SJSA1 (cell line): ENCODE data around the gene RAPGEF1. TPM values are rescaled to one million over a fixed set of nuclear protein-coding genes. Genes with fewer than 3 reads are reported as not detected.

Source experiments
- DNase-seq, 2 experiments: peaks; one replicate each; pipeline ENCODE4 v3.0.0-alpha.2; 2015 to 2020; ENCODE audit warnings: low spot score in 2 of 2, low read depth in 1 of 2
- H3K27ac ChIP-seq: fragments of 250-450 bp; sonication (Bioruptor Pico); 2 replicates; pipeline ENCODE4 v1.5.1; 2020; ENCODE audit warnings: mild to moderate bottlenecking, moderate library complexity
- H3K27me3 ChIP-seq: fragments of 250-450 bp; sonication (Bioruptor Pico); replicated peaks from 2 replicates; pipeline ENCODE4 v1.5.1; 2020; ENCODE audit warnings: mild to moderate bottlenecking, moderate library complexity
- H3K36me3 ChIP-seq: fragments of 250-450 bp; sonication (Bioruptor Pico); 2 replicates; pipeline ENCODE4 v1.5.1; 2020; ENCODE audit warnings: mild to moderate bottlenecking
- H3K4me1 ChIP-seq: fragments of 250-450 bp; sonication (Bioruptor Pico); replicated peaks from 2 replicates; pipeline ENCODE4 v1.6.1; 2021; ENCODE audit warnings: mild to moderate bottlenecking
- H3K4me3 ChIP-seq: fragments of 250-450 bp; sonication (Bioruptor Pico); 2 replicates; pipeline ENCODE4 v1.5.1; 2020; ENCODE audit warnings: mild to moderate bottlenecking
- H3K9me3 ChIP-seq: fragments of 250-450 bp; sonication (Bioruptor Pico); replicated peaks from 2 replicates; pipeline ENCODE4 v1.5.1; 2020; ENCODE audit warnings: mild to moderate bottlenecking
- total RNA-seq: library from RNA; depleted of rRNA; stranded (reverse); fragments of >200 nt; shearing (Covaris generic); gene quantifications from 2 replicates; pipeline ENCODE4 v1.2.3, GENCODE V29; 2014

The RAPGEF1 gene
- total RNA-seq, 1 experiment from 2014 or later: 23.6 TPM

GRCh38 chr9:131635285-131635684 is 104.6 kb downstream of the RAPGEF1 start:
- Histone ChIP-seq H3K27ac (peak overlapping the region; percentile 71), H3K36me3 (no peaks in the 10 kb centered on the region), H3K27me3 (no peaks in the 10 kb centered on the region), H3K4me3 (no peak overlapping the region), H3K9me3 (no peaks in the 10 kb centered on the region), H3K4me1 (peaks cover 43% of the 10 kb centered on the region)
- DNase-seq: peak; percentile 86 to 91

DNA sequence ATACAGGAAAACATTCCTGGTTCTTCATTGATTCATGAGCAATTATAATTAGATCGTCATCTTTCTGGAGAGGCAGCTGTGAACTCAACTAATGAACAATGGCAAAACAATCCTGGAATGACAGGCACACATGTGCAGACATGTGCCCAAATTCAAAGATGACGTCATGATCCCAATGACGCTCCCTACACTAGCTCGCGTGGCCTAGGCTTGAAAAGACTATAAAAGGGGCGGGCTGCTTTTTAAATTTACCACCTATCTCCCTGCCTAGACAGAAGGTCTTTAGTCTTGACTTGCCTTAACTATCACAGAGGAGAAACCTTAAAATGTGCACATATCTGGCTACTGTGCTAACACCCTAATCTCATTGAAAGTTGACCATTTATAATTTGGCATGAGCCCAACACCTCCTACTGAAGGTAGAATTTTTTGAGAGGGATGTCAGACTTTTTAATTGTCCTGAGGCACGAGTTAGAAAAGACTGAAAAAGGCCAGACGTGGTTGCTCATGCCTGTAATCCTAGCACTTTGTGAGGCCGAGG is 106.3 kb downstream of the RAPGEF1 start:
- no peaks in the 10 kb centered on the region for H3K27me3 ChIP-seq
- no peak overlapping the region for H3K27ac ChIP-seq

DNA sequence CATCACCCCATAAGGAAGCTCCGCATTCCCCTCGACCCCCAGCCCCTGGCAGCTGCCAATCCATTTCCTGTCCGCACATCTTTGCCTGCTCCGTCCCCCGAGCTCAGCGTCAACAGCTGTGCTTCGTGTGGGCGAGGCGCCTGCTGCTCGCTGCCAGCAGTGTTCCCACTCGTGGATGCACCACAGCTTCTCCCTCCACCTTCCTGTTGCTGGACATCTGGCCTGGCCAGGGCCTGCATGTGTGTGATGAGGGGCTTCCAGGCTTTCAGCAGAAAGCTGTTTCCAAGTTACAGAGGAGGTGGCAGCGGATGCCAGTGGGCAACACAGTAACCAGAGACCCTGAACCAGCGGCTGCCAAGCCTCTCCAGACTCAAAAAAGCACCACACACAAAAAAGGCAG is 108.6 kb downstream of the RAPGEF1 start:
- Histone ChIP-seq H3K4me1 (peaks cover 37% of the 10 kb centered on the region), H3K36me3 (no peaks in the 10 kb centered on the region), H3K27ac (no peak overlapping the region), H3K27me3 (no peaks in the 10 kb centered on the region), H3K9me3 (no peaks in the 10 kb centered on the region), H3K4me3 (no peak overlapping the region)
- no peak for DNase-seq

More for the DNA sequence above, 106.3 kb downstream of the RAPGEF1 start:
- Histone ChIP-seq H3K4me3 (no peak overlapping the region), H3K4me1 (peaks cover 37% of the 10 kb centered on the region), H3K36me3 (no peaks in the 10 kb centered on the region), H3K9me3 (no peaks in the 10 kb centered on the region)
- no peak for DNase-seq

DNA sequence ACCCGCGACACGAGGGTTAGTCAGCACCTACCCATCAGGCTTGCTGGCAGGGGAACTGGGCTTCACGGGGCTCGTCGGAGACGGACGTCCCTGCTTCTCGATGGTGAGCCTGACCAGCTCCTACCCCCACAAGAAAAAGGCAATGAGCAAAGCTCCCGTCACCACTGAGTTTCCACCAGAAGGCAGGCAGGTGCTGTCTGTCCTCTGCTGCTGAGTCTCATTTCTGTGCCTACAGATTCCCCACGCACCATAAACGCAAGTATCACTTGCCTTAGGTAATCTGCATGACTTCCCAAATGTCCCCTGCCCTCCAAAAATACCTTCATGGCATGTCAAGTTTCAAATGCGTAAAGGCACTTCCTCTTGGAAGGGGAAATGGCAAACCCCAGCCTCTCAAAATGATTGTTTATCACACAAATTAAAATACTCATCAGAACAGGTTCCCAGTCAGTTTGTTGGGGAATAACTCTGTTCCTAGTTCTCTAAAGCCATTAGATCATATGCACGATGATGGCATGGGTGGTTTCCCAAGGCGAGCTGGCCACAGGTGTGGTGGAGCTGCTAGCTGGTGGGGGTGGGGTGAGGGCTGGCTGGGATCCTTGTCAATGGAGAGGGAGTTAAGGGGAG is 109.6 kb downstream of the RAPGEF1 start:
- Histone ChIP-seq H3K27ac (no peak overlapping the region), H3K9me3 (no peaks in the 10 kb centered on the region), H3K4me3 (no peak overlapping the region), H3K4me1 (peaks cover 37% of the 10 kb centered on the region), H3K27me3 (no peaks in the 10 kb centered on the region), H3K36me3 (0 out of 2 replicates have a peak, but pooled peaks cover 4% of the 10 kb centered on the region)
- DNase-seq: no peak

- Histone ChIP-seq H3K4me1 (peaks cover 37% of the 10 kb centered on the region), H3K27ac (no peak overlapping the region)
These were observed 110.1 kb downstream of the RAPGEF1 start for GRCh38 chr9:131629825-131630204.

GRCh38 chr9:131629226-131629500 is 110.7 kb downstream of the RAPGEF1 start:
- Histone ChIP-seq H3K27ac (no peak overlapping the region), H3K36me3 (0 out of 2 replicates have a peak, but pooled peaks cover 4% of the 10 kb centered on the region), H3K4me3 (no peak overlapping the region), H3K4me1 (peaks cover 42% of the 10 kb centered on the region), H3K9me3 (no peaks in the 10 kb centered on the region), H3K27me3 (no peaks in the 10 kb centered on the region)
- no peak for DNase-seq

More at GRCh38 chr9:131629825-131630204, 110.1 kb downstream of the RAPGEF1 start:
- Histone ChIP-seq H3K9me3 (no peaks in the 10 kb centered on the region), H3K27me3 (no peaks in the 10 kb centered on the region), H3K36me3 (0 out of 2 replicates have a peak, but pooled peaks cover 4% of the 10 kb centered on the region), H3K4me3 (no peak overlapping the region)
- no peak for DNase-seq

GRCh38 chr9:131628459-131629225 is 111.2 kb downstream of the RAPGEF1 start:
- DNase-seq: no peak
- Histone ChIP-seq H3K27me3 (no peaks in the 10 kb centered on the region), H3K4me3 (no peak overlapping the region), H3K4me1 (peaks cover 47% of the 10 kb centered on the region), H3K27ac (peak overlapping the region; percentile 67), H3K36me3 (0 out of 2 replicates have a peak, but pooled peaks cover 4% of the 10 kb centered on the region), H3K9me3 (no peaks in the 10 kb centered on the region)

- peaks cover 49% of the 10 kb centered on the region for H3K4me1 ChIP-seq
- 0 out of 2 replicates have a peak, but pooled peaks cover 4% of the 10 kb centered on the region for H3K36me3 ChIP-seq
- H3K27ac ChIP-seq: peak overlapping the region; percentile 67
- peak; percentile 65 to 74 for DNase-seq
- no peaks in the 10 kb centered on the region for H3K27me3 ChIP-seq
- H3K4me3 ChIP-seq: no peak overlapping the region
- no peaks in the 10 kb centered on the region for H3K9me3 ChIP-seq
These were observed 112.0 kb downstream of the RAPGEF1 start for GRCh38 chr9:131627648-131628458.

GRCh38 chr9:131627326-131627647 is 112.6 kb downstream of the RAPGEF1 start:
- Histone ChIP-seq H3K27ac (peak overlapping the region; percentile 67), H3K4me1 (peaks cover 49% of the 10 kb centered on the region), H3K36me3 (0 out of 2 replicates have a peak, but pooled peaks cover 4% of the 10 kb centered on the region), H3K4me3 (no peak overlapping the region), H3K27me3 (no peaks in the 10 kb centered on the region), H3K9me3 (no peaks in the 10 kb centered on the region)
- no peak for DNase-seq

- Histone ChIP-seq H3K36me3 (peaks cover 10% of the 10 kb centered on the region), H3K9me3 (no peaks in the 10 kb centered on the region), H3K27ac (peak overlapping the region; percentile 28), H3K4me3 (no peak overlapping the region), H3K27me3 (no peaks in the 10 kb centered on the region), H3K4me1 (peaks cover 49% of the 10 kb centered on the region)
- no peak for DNase-seq
These were observed 113.8 kb downstream of the RAPGEF1 start for GRCh38 chr9:131625790-131626670.

GRCh38 chr9:131625508-131625787 is 114.4 kb downstream of the RAPGEF1 start:
- DNase-seq: no peak
- H3K36me3 ChIP-seq: peaks cover 10% of the 10 kb centered on the region
- peak overlapping the region; percentile 28 for H3K27ac ChIP-seq
- peaks cover 49% of the 10 kb centered on the region for H3K4me1 ChIP-seq
- no peaks in the 10 kb centered on the region for H3K9me3 ChIP-seq
- H3K27me3 ChIP-seq: no peaks in the 10 kb centered on the region
- H3K4me3 ChIP-seq: no peak overlapping the region

- Histone ChIP-seq H3K4me1 (peaks cover 49% of the 10 kb centered on the region), H3K36me3 (peaks cover 10% of the 10 kb centered on the region), H3K9me3 (no peaks in the 10 kb centered on the region), H3K27me3 (no peaks in the 10 kb centered on the region), H3K27ac (peak overlapping the region; percentile 28), H3K4me3 (no peak overlapping the region)
- DNase-seq: peak; percentile 79 to 81
These were observed 115.0 kb downstream of the RAPGEF1 start for GRCh38 chr9:131624636-131625507.
